HCT116 (cell line): ENCODE data around the gene DOK6. TPM values are rescaled to one million over a fixed set of nuclear protein-coding genes. Genes with fewer than 3 reads are reported as not detected.

Experiments used
- ATAC-seq: fragments of 200-7000 bp; cut with Tn5 transposase; 2 replicates; pipeline ENCODE4 v1.9.1; 2020; ENCODE audit warnings: mild to moderate bottlenecking, moderate library complexity
- BruUV-seq: library from RNA; stranded (reverse); fragments of 400-500 nt; replicated peaks from 2 replicates; lab custom pipeline; 2021; lab: Mats Ljungman, UMichigan
- CTCF ChIA-PET: fragments of 300-600 bp; sonication (Branson Sonifier 250); formaldehyde crosslinking; loops from one replicate; lab custom pipeline; 2021; ENCODE audit warnings: antibody characterized with exemption; lab: Charles Lee
- POLR2A ChIA-PET: fragments of 300-600, 350-600 bp; sonication (Branson Sonifier 250); formaldehyde crosslinking; loops from one replicate; lab custom pipeline; 2021; ENCODE audit warnings: antibody characterized with exemption; lab: Charles Lee
- RAD21 ChIA-PET, 2 experiments: fragments of 300-600 bp; sonication (Branson Sonifier 250); formaldehyde crosslinking; loops; one replicate each; lab custom pipeline; 2023; ENCODE audit warnings: low total read pairs in 2 of 2; ENCODE audit not compliant: uncharacterized antibody in 2 of 2, unreplicated experiment in 2 of 2, low non-redundant PET in 1 of 2; lab: Charles Lee
- DNase-seq: peaks from one replicate; pipeline ENCODE4 v3.0.0-alpha.2; 2010; ENCODE audit warnings: low read depth, low spot score
- H2AFZ ChIP-seq: fragments of 200-600 bp; shearing (Covaris generic), sonication (generic); 2 replicates; pipeline ENCODE4 v1.6.1; 2017; ENCODE audit warnings: low read depth, mixed run types, mixed read lengths, antibody characterized with exemption, low read length; ENCODE audit not compliant: poor library complexity, severe bottlenecking
- H3K27ac ChIP-seq: 2 replicates; pipeline ENCODE4 v1.5.1; 2012; ENCODE audit warnings: low read depth, low read length
- H3K27me3 ChIP-seq: fragments of 200-600 bp; sonication (generic); 2 replicates; pipeline ENCODE4 v1.6.1; 2016; ENCODE audit warnings: mixed run types, low read length, mixed read lengths; ENCODE audit not compliant: insufficient read depth
- H3K36me3 ChIP-seq, 2 experiments: fragments of 200-500 bp in 1 of 2; fragments of 200-600 bp in 1 of 2; sonication (Bioruptor generic) in 1 of 2; sonication (generic) in 1 of 2; 2 replicates each; pipeline versions ENCODE4 v1.5.1 to v1.6.1; 2014 to 2016; ENCODE audit warnings: low read length in 2 of 2, inconsistent platforms in 1 of 2, mixed read lengths in 1 of 2, mixed run types in 1 of 2; ENCODE audit not compliant: insufficient read depth in 2 of 2, control insufficient read depth in 1 of 2
- H3K4me1 ChIP-seq, 2 experiments: fragments of 200-600 bp in 1 of 2; sonication (generic) in 1 of 2; 2 replicates each; pipeline versions ENCODE4 v1.5.1 to v1.6.1; 2012 to 2017; ENCODE audit warnings: low read length in 2 of 2, inconsistent platforms in 1 of 2, mild to moderate bottlenecking in 1 of 2, mixed read lengths in 1 of 2, mixed run types in 1 of 2, moderate library complexity in 1 of 2; ENCODE audit not compliant: insufficient read depth in 2 of 2, control insufficient read depth in 1 of 2
- H3K4me2 ChIP-seq: fragments of 200-600 bp; sonication (generic); 2 replicates; pipeline ENCODE4 v1.6.1; 2017; ENCODE audit warnings: mixed run types, low read length, mixed read lengths
- H3K4me3 ChIP-seq, 2 experiments: fragments of 200-600 bp in 1 of 2; sonication (generic) in 1 of 2; replicated peaks in 1 of 2; 2 replicates each; pipeline ENCODE4 v1.5.1; 2011 to 2016; ENCODE audit warnings: low read length in 2 of 2, control low read depth in 1 of 2, low read depth in 1 of 2, mild to moderate bottlenecking in 1 of 2, mixed read lengths in 1 of 2, mixed run types in 1 of 2
- H3K79me2 ChIP-seq: fragments of 200-600 bp; sonication (generic); 2 replicates; pipeline ENCODE4 v1.6.1; 2017; ENCODE audit warnings: mild to moderate bottlenecking, mixed run types, low read length, moderate library complexity, mixed read lengths; ENCODE audit not compliant: insufficient read depth
- H3K9ac ChIP-seq: fragments of 200-600 bp; sonication (generic); 2 replicates; pipeline ENCODE4 v1.6.1; 2016; ENCODE audit warnings: low read length, mixed read lengths
- H3K9me2 ChIP-seq: fragments of 200-600 bp; sonication (generic), shearing (Covaris generic); 2 replicates; pipeline ENCODE4 v1.6.1; 2017; ENCODE audit warnings: mixed run types, mild to moderate bottlenecking, moderate library complexity; ENCODE audit not compliant: insufficient read depth
- H3K9me3 ChIP-seq, 2 experiments: fragments of 200-500 bp in 1 of 2; fragments of 200-600 bp in 1 of 2; sonication (Bioruptor generic) in 1 of 2; sonication (generic) in 1 of 2; 2 replicates each; pipeline ENCODE4 v1.6.1; 2014 to 2017; ENCODE audit warnings: low read length in 2 of 2, mixed read lengths in 2 of 2, inconsistent platforms in 1 of 2, low read depth in 1 of 2, mild to moderate bottlenecking in 1 of 2, mixed run types in 1 of 2, moderate library complexity in 1 of 2; ENCODE audit not compliant: control insufficient read depth in 1 of 2, insufficient read depth in 1 of 2
- H4K20me1 ChIP-seq: fragments of 200-600 bp; sonication (generic), shearing (Covaris generic); 2 replicates; pipeline ENCODE4 v1.6.1; 2017; ENCODE audit warnings: mixed run types, mild to moderate bottlenecking, moderate library complexity; ENCODE audit not compliant: insufficient read depth
- CEBPB ChIP-seq: IDR thresholded peaks from 2 replicates; pipeline ENCODE4 v1.6.1; 2012; ENCODE audit warnings: low read depth
- CTCF ChIP-seq, 3 experiments: fragments of 200-600 bp in 1 of 3; sonication (generic) in 1 of 3; IDR thresholded peaks in 2 of 3; conservative IDR thresholded peaks in 1 of 3; 2 replicates each; pipeline ENCODE4 v1.5.1; 2012 to 2017; ENCODE audit warnings: low read depth in 2 of 3, low read length in 2 of 3, antibody characterized with exemption in 1 of 3, borderline replicate concordance in 1 of 3, control low read depth in 1 of 3, mild to moderate bottlenecking in 1 of 3, mixed read lengths in 1 of 3, mixed run types in 1 of 3, moderate library complexity in 1 of 3; ENCODE audit not compliant: insufficient read depth in 1 of 3
- EGR1 ChIP-seq: IDR thresholded peaks from 2 replicates; pipeline ENCODE4 v1.6.1; 2012; ENCODE audit warnings: low read depth
- ELF1 ChIP-seq: IDR thresholded peaks from 2 replicates; pipeline ENCODE4 v1.6.1; 2012; ENCODE audit warnings: low read depth, borderline replicate concordance
- EZH2 ChIP-seq: fragments of 200-600 bp; sonication (generic); IDR thresholded peaks from 2 replicates; pipeline ENCODE4 v1.6.1; 2017; ENCODE audit warnings: antibody characterized with exemption, mixed run types
- EZH2phosphoT487 ChIP-seq: fragments of 200-600 bp; IDR thresholded peaks from 2 replicates; pipeline ENCODE4 v1.6.1; 2018; ENCODE audit warnings: antibody characterized with exemption, borderline replicate concordance
- FOSL1 ChIP-seq: IDR thresholded peaks from 2 replicates; pipeline ENCODE4 v1.6.1; 2012; ENCODE audit warnings: low read depth
- JUND ChIP-seq: IDR thresholded peaks from 2 replicates; pipeline ENCODE4 v1.6.1; 2012
- MAX ChIP-seq: IDR thresholded peaks from 2 replicates; pipeline ENCODE4 v1.6.1; 2012
- POLR2A ChIP-seq: IDR thresholded peaks from 2 replicates; pipeline ENCODE4 v1.7.0; 2011; ENCODE audit warnings: borderline replicate concordance; ENCODE audit not compliant: insufficient read depth, insufficient read length; ENCODE audit errors: extremely low read depth
- POLR2AphosphoS5 ChIP-seq: IDR thresholded peaks from 2 replicates; pipeline ENCODE4 v1.6.1; 2011; ENCODE audit warnings: mild to moderate bottlenecking, low read depth, low read length, moderate library complexity
- RAD21 ChIP-seq: IDR thresholded peaks from 2 replicates; pipeline ENCODE4 v1.6.1; 2012; ENCODE audit warnings: low read depth, mild to moderate bottlenecking
- REST ChIP-seq: IDR thresholded peaks from 2 replicates; pipeline ENCODE4 v1.6.1; 2012; ENCODE audit warnings: low read depth
- SIN3A ChIP-seq: IDR thresholded peaks from 2 replicates; pipeline ENCODE4 v1.6.1; 2012; ENCODE audit warnings: low read depth
- TCF7L2 ChIP-seq: IDR thresholded peaks from 2 replicates; pipeline ENCODE4 v1.7.0; 2011; ENCODE audit warnings: borderline replicate concordance, inconsistent platforms; ENCODE audit not compliant: insufficient read depth, insufficient read length; ENCODE audit errors: extremely low read depth
- YY1 ChIP-seq: IDR thresholded peaks from 2 replicates; pipeline ENCODE4 v1.6.1; 2011; ENCODE audit warnings: low read length, low read depth, moderate library complexity, mild to moderate bottlenecking; ENCODE audit not compliant: insufficient replicate concordance; ENCODE audit errors: extremely low read depth
- ZFX ChIP-seq: fragments of 450-650 bp; IDR thresholded peaks from 2 replicates; pipeline ENCODE4 v1.6.1; 2017
- ZNF274 ChIP-seq: fragments of 200-500 bp; sonication (Bioruptor generic); IDR thresholded peaks from 2 replicates; pipeline ENCODE4 v1.6.1; 2014; ENCODE audit warnings: mild to moderate bottlenecking, low read depth, low read length, inconsistent platforms
- intact Hi-C: fragments of 100-400 bp; cut with micrococcal nuclease; formaldehyde crosslinking; loops from 2 replicates; pipeline ENCODE4 v1.10.0; 2022
- total RNA-seq: library from RNA; stranded (reverse); gene quantifications from one replicate; pipeline ENCODE4 v1.2.1, GENCODE V29; 2021; ENCODE audit not compliant: unreplicated experiment
- TF ChIP-seq, protein P1 (sequence below): IDR thresholded peaks from 2 replicates; pipeline ENCODE4 v1.6.1; 2012

Gene DOK6
- total RNA-seq, 1 experiment from 2014 or later = not detected

- ChIA-PET POLR2A (no interaction called here), RAD21 (no interaction called here), CTCF (no interaction called here)
- ATAC-seq = no peak
- Histone ChIP-seq H2AFZ (no peak overlapping the region), H3K27me3 (no peaks in the 10 kb centered on the region), H3K9me2 (no peaks in the 10 kb centered on the region), H3K4me3 (no peak overlapping the region), H3K4me2 (no peak overlapping the region), H4K20me1 (no peaks in the 10 kb centered on the region), H3K4me1 (no peaks in the 10 kb centered on the region), H3K79me2 (no peaks in the 10 kb centered on the region), H3K27ac (no peak overlapping the region), H3K36me3 (no peaks in the 10 kb centered on the region), H3K9me3 (no peaks in the 10 kb centered on the region), H3K9ac (no peak overlapping the region)
- no TSS peak for BruUV-seq
- no peak for DNase-seq
- intact Hi-C loops = no loop called here
- TF ChIP-seq ZNF274 (no peak), CTCF (IDR thresholded peaks at IDR 0.05 in 2 of 3, conservative IDR thresholded peaks at IDR 0.05 in 1 of 3; ENCODE audit: borderline replicate concordance in 1 of 3, insufficient read depth in 1 of 3, low read depth in 2 of 3, low read length in 2 of 3) (no peak), EZH2 (no peak), MAX (no peak), POLR2AphosphoS5 (no peak), SIN3A (no peak), REST (no peak), CEBPB (no peak), FOSL1 (no peak), ZFX (no peak), ELF1 (no peak), TCF7L2 (no peak), YY1 (no peak), EGR1 (no peak), EZH2phosphoT487 (no peak), RAD21 (no peak), POLR2A (no peak), JUND (no peak)
- TF ChIP-seq, protein P1, sequence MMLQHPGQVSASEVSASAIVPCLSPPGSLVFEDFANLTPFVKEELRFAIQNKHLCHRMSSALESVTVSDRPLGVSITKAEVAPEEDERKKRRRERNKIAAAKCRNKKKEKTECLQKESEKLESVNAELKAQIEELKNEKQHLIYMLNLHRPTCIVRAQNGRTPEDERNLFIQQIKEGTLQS = no peak
Measured at GRCh38 chr18:69747388-69747787, 346.7 kb downstream of the DOK6 start.
